22Rv1 (cell line): ENCODE data around the gene HPS1.

ENCODE experiments used
- CTCF ChIP-seq: fragments of 450-650 bp; IDR thresholded peaks from 2 replicates; pipeline ENCODE4 v1.5.1; 2017; ENCODE audit warnings: mild to moderate bottlenecking
- ZFX ChIP-seq: fragments of 450-650 bp; IDR thresholded peaks from 2 replicates; pipeline ENCODE4 v1.6.1; 2017; ENCODE audit warnings: antibody characterized with exemption, borderline replicate concordance

- no peak for TF ChIP-seq CTCF
- no peak for TF ChIP-seq ZFX
These were observed 39.2 kb upstream of the HPS1 start for GRCh38 chr10:98485959-98486358.
